T follicular helper cell (primary cell): ENCODE results near the gene CEP41.

Experiments
- DNase-seq: peaks from one replicate; pipeline ENCODE4 v3.0.0-alpha.2; 2020; ENCODE audit warnings: low read depth
- total RNA-seq, 2 experiments: gene quantifications; one replicate each; lab custom pipeline; 2026; lab: John Stamatoyannopoulos, UW

CEP41 gene, protein sequence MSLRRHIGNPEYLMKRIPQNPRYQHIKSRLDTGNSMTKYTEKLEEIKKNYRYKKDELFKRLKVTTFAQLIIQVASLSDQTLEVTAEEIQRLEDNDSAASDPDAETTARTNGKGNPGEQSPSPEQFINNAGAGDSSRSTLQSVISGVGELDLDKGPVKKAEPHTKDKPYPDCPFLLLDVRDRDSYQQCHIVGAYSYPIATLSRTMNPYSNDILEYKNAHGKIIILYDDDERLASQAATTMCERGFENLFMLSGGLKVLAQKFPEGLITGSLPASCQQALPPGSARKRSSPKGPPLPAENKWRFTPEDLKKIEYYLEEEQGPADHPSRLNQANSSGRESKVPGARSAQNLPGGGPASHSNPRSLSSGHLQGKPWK
- 6.3 to 9.1 reads per million in 2 experiments for total RNA-seq

- peak; percentile 81 for DNase-seq
These were observed at the start of gene CEP41 for GRCh38 chr7:130440527-130441365. Gene CEP41, minus strand, starts transcription at chr7:130441016. Its CDS starts 50 bp downstream, at chr7:130440966.

DNA sequence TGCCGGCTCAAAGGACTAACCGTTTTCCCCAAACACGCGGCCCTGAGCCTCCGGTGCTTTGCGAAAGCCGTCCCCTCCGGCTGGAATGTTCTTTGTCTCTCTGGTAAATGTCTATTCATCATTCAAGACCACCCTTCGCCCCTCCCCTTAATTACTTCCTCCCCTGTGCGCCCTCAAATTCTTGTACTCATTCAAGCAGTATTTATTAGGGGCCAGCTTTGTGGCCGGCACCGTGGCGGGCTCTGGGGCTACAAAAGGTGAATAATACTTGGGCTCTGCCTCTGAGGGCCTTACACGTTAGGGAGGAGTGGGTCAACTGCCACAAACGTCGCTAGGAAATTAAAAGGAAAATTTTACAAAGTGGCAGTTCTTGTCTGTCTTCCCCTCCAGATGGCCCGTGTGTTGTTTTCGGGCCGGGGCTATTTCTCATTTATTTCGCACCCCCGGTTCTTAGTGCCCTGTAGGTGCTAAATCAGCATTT, 49.5 kb upstream of the CEP41 start:
- no peak for DNase-seq

- no peak for DNase-seq
These were observed 48.5 kb upstream of the CEP41 start for GRCh38 chr7:130489140-130489983.

GRCh38 chr7:130488392-130489139, 47.8 kb upstream of the CEP41 start:
- no peak for DNase-seq

GRCh38 chr7:130486954-130487436, 46.2 kb upstream of the CEP41 start:
- DNase-seq: no peak

DNA sequence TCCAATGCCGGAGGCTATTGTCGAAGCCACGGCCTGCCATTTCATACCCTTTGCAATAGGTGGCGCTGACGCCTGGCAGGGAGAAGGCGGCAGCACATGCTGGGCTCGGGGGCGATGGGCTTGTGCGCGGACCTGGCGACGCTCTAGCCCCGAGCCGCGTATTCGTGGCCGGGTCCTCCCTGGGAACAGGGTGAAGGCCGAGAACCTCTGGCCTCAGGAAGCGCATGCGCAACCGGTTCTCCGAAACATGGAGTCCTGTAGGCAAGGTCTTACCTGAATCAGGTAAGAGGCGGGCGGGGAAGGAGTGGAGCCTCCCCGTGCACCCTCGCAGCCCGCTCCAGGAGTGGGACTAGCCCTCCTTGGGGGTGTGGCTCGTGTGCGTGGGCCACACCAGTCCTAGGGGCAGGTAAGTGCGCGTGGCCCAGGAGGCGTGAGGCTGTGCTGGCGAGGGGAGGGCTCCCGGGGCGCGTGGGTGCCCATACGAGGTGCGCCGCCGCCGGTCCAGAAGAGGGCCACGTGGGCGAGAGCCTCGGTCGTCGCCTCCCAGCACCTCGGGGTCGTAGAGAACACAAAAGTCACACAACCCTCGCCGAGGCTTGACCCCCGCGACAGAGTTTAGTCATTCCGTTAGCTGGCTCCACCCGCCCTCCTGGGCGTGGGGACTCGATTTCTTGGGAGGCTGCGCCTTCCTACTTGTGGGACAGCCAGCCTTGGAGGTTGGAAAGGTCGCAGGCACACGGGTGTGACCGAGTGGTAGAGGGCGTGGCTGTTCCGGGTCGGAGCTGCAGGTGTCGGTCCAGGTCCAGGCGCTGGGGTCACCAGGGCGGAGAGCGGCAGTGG, 45.5 kb upstream of the CEP41 start:
- peak; percentile 25 for DNase-seq

GRCh38 chr7:130485734-130486113, 44.9 kb upstream of the CEP41 start:
- DNase-seq: no peak

DNA sequence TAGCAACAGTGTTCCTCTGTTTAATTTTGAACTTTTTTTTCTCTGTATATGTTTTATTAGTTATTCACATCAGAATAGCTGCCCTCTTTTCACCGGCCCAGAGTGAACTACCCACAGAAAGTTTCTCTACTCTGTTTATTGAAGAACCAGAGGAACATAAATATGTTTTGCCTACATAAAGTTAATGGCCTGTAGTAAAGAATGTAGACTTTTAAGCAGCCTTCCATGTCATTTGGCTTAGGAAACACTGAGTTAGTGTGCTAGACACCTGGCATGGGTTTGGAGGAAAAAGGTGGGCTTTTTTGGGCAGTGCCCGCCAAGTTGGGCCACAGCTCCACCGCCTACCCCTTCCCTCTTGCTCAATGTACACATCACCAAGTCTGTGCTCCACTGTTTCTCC, 42.2 kb upstream of the CEP41 start:
- DNase-seq: no peak

GRCh38 chr7:130481898-130482297, 41.1 kb upstream of the CEP41 start:
- no peak for DNase-seq

DNA sequence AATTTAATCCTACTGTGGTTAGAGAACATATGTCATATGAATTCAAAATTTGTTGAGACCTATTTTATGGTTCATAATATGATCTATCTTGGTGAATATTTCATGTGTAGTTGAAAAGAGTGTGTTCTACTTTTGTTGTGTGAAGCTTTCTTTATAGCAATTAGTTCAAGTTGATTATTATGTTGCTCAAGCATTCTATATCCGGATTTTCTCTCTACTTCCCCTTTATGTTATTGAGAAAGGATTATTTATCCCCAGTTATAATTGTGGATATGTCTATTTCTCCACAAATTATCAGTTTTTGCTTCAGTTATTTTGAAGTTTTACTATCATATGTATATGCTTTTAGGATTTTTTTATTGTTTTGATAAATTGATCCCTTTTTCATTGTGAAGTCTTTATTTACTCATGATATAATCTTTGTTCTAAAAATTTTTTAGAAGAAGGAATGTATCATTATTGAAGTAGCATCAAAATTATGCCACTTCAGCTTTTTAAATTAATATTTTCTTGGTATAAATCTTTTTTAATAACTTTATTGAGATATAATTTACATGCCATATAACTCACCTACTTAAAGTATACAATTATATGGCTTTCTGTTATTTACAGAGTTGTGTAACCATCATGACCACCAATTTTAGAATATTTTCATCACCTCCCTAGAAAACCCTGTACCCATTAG, 39.0 kb upstream of the CEP41 start:
- no peak for DNase-seq

- no peak for DNase-seq
These were observed 38.2 kb upstream of the CEP41 start for GRCh38 chr7:130478991-130479390.

- DNase-seq: no peak
These were observed 35.7 kb upstream of the CEP41 start for GRCh38 chr7:130476297-130477150.

DNA sequence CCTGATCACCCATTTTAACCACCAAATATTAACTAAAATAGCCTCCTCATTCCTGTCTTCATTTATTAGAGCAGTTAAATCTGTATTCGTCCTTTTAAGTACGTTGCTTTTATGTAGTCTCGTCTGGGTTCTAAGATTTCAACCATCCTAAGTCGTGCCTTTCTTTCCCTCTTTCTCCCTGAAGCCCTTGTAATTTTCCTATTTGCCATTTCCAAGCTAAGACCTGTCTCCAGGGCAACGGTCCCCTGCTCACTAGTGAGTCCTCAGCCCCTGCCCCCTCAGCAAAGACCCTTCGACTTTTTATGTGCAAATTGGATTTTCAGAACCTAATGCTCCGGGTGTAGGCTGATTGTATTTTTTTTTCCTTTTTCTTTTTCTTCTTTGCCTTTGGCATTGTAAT, 35.0 kb upstream of the CEP41 start:
- no peak for DNase-seq

- DNase-seq: no peak
These were observed 33.1 kb upstream of the CEP41 start for GRCh38 chr7:130473876-130474275.

GRCh38 chr7:130473289-130473688, 32.5 kb upstream of the CEP41 start:
- no peak for DNase-seq

GRCh38 chr7:130471974-130472373, 31.2 kb upstream of the CEP41 start:
- no peak for DNase-seq

DNA sequence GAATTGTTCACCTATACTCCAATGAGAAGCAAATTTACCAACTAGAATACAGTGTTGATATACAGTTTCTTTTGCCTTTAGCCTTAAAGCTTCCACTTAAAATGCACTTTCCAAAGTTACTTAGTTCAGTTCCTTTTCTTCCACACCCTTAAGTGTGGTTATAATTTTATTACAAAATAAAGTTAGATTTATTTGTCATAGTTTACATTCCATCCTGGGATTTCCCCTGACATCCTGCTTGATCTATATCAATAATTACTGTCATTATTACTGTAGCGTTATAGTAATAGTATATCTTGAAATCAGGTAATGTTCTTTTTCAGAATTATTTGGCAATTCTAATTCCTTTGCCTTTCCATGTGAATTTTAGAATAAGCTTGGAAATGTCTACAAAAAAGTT, 27.8 kb upstream of the CEP41 start:
- no peak for DNase-seq

GRCh38 chr7:130463553-130464434, 23.0 kb upstream of the CEP41 start:
- no peak for DNase-seq
